Right forelimb (tissue), 1 donor: ENCODE data around the gene CLDN10.
"Not testable (repeated sequence)": the region's sequence is repeated elsewhere in the genome, so short reads cannot be mapped to it uniquely, and the experiment has no call there.

ENCODE experiments used
- DNase-seq: peaks from one replicate; pipeline ENCODE4 v3.0.0-alpha.2; 2018

Gene CLDN10

GRCh38 chr13:95541911-95542474 is 10.5 kb upstream of the CLDN10 start:
- DNase-seq: no peak

GRCh38 chr13:95544293-95544692 is 8.2 kb upstream of the CLDN10 start:
- no peak for DNase-seq

GRCh38 chr13:95546919-95547318 is 5.6 kb upstream of the CLDN10 start:
- DNase-seq: no peak

GRCh38 chr13:95547531-95548167 is 4.9 kb upstream of the CLDN10 start:
- no peak for DNase-seq

GRCh38 chr13:95552208-95552538 is 347 bp upstream of the CLDN10 start:
- no peak for DNase-seq

GRCh38 chr13:95553581-95554385 is 1.3 kb downstream of the CLDN10 start:
- no peak for DNase-seq

GRCh38 chr13:95557013-95557412 is 4.5 kb downstream of the CLDN10 start:
- no peak for DNase-seq

GRCh38 chr13:95559100-95559499 is 6.6 kb downstream of the CLDN10 start:
- no peak for DNase-seq

- DNase-seq: no peak
Measured at GRCh38 chr13:95560387-95560786, 7.9 kb downstream of the CLDN10 start.

GRCh38 chr13:95564091-95564490 is 11.6 kb downstream of the CLDN10 start:
- DNase-seq: no peak

GRCh38 chr13:95564733-95565291 is 12.3 kb downstream of the CLDN10 start:
- DNase-seq: no peak

- DNase-seq: not testable (repeated sequence)
Measured at GRCh38 chr13:95565758-95566157, 13.2 kb downstream of the CLDN10 start.

- no peak for DNase-seq
Measured at GRCh38 chr13:95568131-95568530, 15.6 kb downstream of the CLDN10 start.

- DNase-seq: no peak
Measured at GRCh38 chr13:95570016-95570415, 17.5 kb downstream of the CLDN10 start.

- no peak for DNase-seq
Measured at GRCh38 chr13:95571941-95572340, 19.4 kb downstream of the CLDN10 start.

- DNase-seq: no peak
Measured at GRCh38 chr13:95573221-95573620, 20.7 kb downstream of the CLDN10 start.

- no peak for DNase-seq
Measured at GRCh38 chr13:95579303-95579702, 26.8 kb downstream of the CLDN10 start.

GRCh38 chr13:95585867-95586266 is 33.3 kb downstream of the CLDN10 start:
- DNase-seq: no peak

- DNase-seq: no peak
Measured at GRCh38 chr13:95588134-95588533, 35.6 kb downstream of the CLDN10 start.

- no peak for DNase-seq
Measured at GRCh38 chr13:95588721-95589120, 36.2 kb downstream of the CLDN10 start.

- DNase-seq: no peak
Measured at GRCh38 chr13:95593462-95593861, 40.9 kb downstream of the CLDN10 start.

- no peak for DNase-seq
Measured at GRCh38 chr13:95596701-95597100, 44.2 kb downstream of the CLDN10 start.

- no peak for DNase-seq
Measured at GRCh38 chr13:95601216-95601615, 48.7 kb downstream of the CLDN10 start.

- DNase-seq: no peak
Measured at GRCh38 chr13:95601906-95602305, 49.4 kb downstream of the CLDN10 start.
